ENCODE data around the gene IL12A. TPM values are rescaled to one million over a fixed set of nuclear protein-coding genes. Genes with fewer than 3 reads are reported as not detected.
A peak's percentile ranks its signal among the peaks of the same experiment; 100 is the strongest.

The IL12A gene
- total RNA-seq, 1 donor from 2014 or later: 0.62 TPM

DNA sequence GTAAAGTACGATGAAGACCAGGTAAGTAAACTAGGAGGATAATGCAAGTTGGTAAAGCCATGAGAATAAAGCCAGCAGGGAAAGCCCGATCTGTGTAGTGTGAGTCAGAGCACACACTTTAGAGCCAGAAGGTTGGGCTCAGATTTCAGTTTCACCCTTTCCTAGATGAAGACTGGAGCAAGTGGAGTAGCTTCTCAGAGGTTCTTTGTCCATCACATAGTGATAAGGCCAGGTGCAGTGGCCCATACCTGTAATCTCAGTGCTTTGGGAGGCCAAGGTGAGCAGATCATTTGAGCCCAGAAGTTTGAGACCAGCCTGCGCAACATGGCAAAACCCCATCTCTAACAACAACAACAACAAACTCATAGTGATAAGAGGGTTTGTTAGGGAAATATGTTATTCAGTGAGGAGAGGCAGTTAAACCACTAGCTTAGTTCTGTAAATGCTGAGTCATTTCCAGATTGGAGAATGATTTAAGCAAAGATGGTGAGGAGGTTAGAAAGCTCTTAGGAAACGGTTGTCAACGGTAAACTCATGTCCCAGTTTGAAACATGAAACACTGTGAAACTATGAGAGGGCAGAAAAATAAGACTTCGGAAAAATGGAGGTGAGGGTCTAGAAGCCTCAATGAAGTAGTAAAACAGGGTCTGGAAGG, 39.0 kb downstream of the IL12A start:
- DNase-seq: no peak

DNA sequence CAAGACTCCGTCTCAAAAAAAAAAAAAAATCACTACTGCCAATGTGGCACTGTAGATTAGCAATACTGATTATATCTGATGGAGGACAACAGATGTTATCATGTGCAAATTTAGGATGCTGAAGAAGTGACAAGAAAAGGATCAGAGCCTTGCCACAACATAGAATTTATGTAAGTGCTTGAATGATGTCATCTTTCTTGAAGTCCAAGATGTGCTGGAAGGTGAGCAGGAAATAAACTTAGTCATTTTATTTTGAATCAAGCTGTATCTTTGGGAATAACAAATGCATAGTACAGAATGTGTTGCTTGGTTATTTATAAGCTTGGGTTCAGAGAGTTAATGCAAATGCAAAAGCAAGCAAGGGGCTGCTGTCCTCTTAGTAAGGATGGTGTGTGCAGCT, 47.1 kb downstream of the IL12A start:
- DNase-seq: no peak

DNA sequence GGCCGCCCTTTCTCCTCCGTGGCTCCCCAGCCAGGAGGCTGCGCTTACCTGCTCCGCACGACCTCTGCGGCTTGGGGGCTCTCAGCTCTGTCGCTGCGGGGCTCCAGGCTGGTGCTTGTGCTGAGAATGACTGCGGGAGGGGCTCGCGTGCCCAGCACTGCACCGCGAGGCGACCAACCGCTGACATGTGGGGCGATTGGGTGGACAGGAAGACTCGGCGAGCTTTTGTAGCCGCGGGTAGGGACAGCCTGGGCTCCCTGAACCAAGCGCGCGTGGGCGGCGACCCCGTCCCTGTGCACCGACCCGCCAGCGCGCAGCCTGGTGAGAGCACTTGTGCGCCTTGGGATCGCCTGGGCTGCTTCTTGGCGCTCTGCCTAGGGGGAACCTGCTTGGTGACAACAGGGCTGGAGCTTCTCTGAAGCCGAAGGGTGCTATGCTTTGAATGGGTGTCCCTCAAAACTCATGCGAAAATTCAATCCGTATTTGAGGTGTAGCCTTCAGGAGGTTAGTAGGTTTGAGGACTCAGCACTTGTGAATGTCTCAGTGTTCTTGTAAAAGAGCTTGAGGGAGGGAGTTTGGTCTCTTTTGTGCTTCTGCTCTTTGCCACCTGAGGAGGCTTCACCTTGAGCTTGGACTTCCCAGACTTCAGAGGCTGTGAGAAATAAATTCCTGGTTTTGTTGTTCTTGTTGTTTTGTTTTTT, 50.4 kb downstream of the IL12A start:
- DNase-seq: peak; percentile 40

DNA sequence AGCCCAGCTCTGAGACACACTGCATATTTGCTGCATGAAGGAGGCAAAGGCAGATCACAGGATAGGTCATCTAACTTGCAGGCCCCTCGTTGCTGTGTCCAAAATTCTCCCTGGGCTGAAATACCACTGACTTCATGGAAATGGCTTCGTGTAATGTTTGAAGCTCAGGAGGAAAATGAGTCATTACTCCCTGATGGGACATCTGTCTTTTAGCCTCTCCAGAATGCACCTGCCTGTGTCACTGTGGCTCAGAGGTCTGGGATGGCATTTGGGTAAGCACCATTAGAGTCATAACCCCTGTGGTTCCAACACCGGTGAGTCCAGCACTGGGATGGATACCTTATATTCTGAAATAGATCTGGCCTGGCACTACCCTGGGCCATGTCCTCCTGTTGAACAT, 51.5 kb downstream of the IL12A start:
- no peak for DNase-seq

DNA sequence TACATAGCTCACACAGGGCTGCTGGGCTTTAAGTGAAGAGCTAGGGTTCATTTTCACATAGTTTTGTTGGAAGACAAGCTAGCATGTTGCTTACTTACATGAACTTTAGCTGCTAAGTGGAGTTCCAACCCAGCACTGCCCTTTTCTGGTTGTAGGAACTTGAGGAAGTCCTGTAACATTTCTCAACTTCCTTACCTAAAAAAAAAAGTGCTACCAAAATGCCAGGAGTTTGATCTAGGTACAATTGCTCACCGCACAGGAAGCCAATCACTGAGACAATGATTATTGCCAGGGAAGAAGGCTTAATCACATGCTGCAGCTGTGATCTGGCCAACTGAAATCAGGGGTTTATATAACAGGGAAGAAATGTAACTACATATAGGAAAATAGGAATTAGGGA, 52.8 kb downstream of the IL12A start:
- DNase-seq: no peak

DNA sequence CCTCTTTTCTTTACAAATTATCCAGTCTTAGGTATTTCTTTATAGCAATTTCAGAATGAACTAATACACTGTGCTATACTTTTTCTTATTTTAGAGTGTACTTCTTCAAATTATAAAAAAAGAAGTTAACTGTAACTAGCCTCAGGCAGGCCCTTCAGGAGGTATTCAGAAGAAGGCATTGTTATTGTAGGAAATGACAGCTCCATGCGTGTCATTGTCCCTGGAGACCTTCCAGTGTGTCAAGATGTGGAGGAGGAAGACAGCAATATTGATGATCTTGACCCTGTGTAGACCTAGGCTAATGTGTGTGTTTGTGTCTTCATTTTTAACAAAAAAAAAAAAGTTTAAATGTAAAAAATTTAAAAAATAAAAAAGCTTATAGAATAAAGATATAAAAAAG, 55.5 kb downstream of the IL12A start:
- no peak for DNase-seq

Other genes starting within 250 kb of the IL12A start
- gene SCHIP1, start 149.0 kb upstream of the IL12A start, total RNA-seq: 88.9 TPM
- not detected for gene C3orf80, start 236.6 kb downstream of the IL12A start, total RNA-seq